ENCODE measurements around the gene NR2E1. TPM values are rescaled to one million over a fixed set of nuclear protein-coding genes. Genes with fewer than 3 reads are reported as not detected.
A peak's percentile ranks its signal among the peaks of the same experiment; 100 is the strongest.

Gene NR2E1
- total RNA-seq, 6 donors from 2014 or later = not detected

GRCh38 chr6:108203189-108204112 is 37.6 kb downstream of the NR2E1 start:
- WGBS, 2 donors = 83% methylated on average over 14 of the region's 14 CpGs
- no peak overlapping the region for H3K27ac ChIP-seq
- ATAC-seq (ENCODE audit: low FRiP score in 2 of 2) = no peak
- H3K9me3 ChIP-seq = no peaks in the 10 kb centered on the region
- no peak for DNase-seq
- H3K4me3 ChIP-seq = no peak overlapping the region
- no peaks in the 10 kb centered on the region for H3K27me3 ChIP-seq
- peaks cover 0 to 5% (median 3%) of the 10 kb centered on the region in 4 donors for H3K36me3 ChIP-seq
- no peaks in the 10 kb centered on the region for H3K4me1 ChIP-seq
- no peak for TF ChIP-seq POLR2AphosphoS5 (IDR thresholded peaks at IDR 0.05)
- no peak for TF ChIP-seq CTCF (IDR thresholded peaks at IDR 0.05)
- no peak for TF ChIP-seq POLR2A (IDR thresholded peaks at IDR 0.05)
- TF ChIP-seq EP300 (IDR thresholded peaks at IDR 0.05) = no peak

- peaks cover 0 to 12% (median 3%) of the 10 kb centered on the region in 4 donors for H3K4me1 ChIP-seq
- DNase-seq = no peak
- WGBS, 2 donors = 94 to 97% methylated on average over 4 of the region's 4 CpGs
- H3K9me3 ChIP-seq = no peaks in the 10 kb centered on the region
- no peak overlapping the region for H3K27ac ChIP-seq
- ATAC-seq (ENCODE audit: low FRiP score in 2 of 2) = no peak
- H3K27me3 ChIP-seq = no peaks in the 10 kb centered on the region
- H3K4me3 ChIP-seq = no peak overlapping the region
- no peak for TF ChIP-seq CTCF (IDR thresholded peaks at IDR 0.05)
- TF ChIP-seq EP300 (IDR thresholded peaks at IDR 0.05) = no peak
- TF ChIP-seq POLR2AphosphoS5 (IDR thresholded peaks at IDR 0.05) = no peak
- no peak for TF ChIP-seq POLR2A (IDR thresholded peaks at IDR 0.05)
- peaks cover 0 to 25% (median 3%) of the 10 kb centered on the region in 4 donors for H3K36me3 ChIP-seq
These were observed 41.2 kb downstream of the NR2E1 start for GRCh38 chr6:108207013-108207412.

- TF ChIP-seq CTCF (IDR thresholded peaks at IDR 0.05) (no peak), POLR2AphosphoS5 (IDR thresholded peaks at IDR 0.05) (no peak), POLR2A (IDR thresholded peaks at IDR 0.05) (no peak), EP300 (IDR thresholded peaks at IDR 0.05) (no peak)
- WGBS, 2 donors = 65 to 79% methylated on average over 5 of the region's 5 CpGs
- no peaks in the 10 kb centered on the region for H3K9me3 ChIP-seq
- ATAC-seq (ENCODE audit: low FRiP score in 2 of 2) (no peak), DNase-seq (no peak)
- no peak overlapping the region for H3K4me3 ChIP-seq
- H3K4me1 ChIP-seq = peaks cover 0 to 12% (median 3%) of the 10 kb centered on the region in 4 donors
- no peaks in the 10 kb centered on the region for H3K27me3 ChIP-seq
- peaks cover 0 to 42% (median 4%) of the 10 kb centered on the region in 4 donors for H3K36me3 ChIP-seq
- peak overlapping the region in 2 of 4 donors; percentile 29 to 49 for H3K27ac ChIP-seq
These were observed 43.9 kb downstream of the NR2E1 start for GRCh38 chr6:108209738-108210137.

DNA sequence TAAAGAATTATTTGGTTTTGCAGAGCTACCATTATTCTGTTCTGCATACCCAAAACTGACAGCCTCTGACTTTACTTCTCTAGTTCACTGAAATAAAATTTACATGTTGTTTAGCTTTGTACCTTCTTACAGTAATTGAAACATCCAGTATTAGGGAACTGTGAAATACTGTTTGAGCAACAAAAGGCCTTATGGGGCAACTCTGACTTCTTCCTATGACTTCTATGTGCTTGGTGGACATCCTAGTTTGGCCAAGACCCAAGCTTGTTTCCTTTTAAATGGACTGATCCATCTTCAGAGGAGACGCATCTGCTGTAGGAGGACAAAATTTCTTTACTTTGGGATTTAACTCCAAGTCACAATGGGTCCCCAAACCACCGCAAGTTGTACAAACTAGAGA is 44.7 kb downstream of the NR2E1 start:
- no peak for TF ChIP-seq EP300 (IDR thresholded peaks at IDR 0.05)
- no peak for TF ChIP-seq POLR2A (IDR thresholded peaks at IDR 0.05)
- no peak for TF ChIP-seq CTCF (IDR thresholded peaks at IDR 0.05)
- no peak for TF ChIP-seq POLR2AphosphoS5 (IDR thresholded peaks at IDR 0.05)
- peaks cover 0 to 46% (median 5%) of the 10 kb centered on the region in 4 donors for H3K36me3 ChIP-seq
- H3K4me3 ChIP-seq = no peak overlapping the region
- H3K4me1 ChIP-seq = peaks cover 0 to 12% (median 3%) of the 10 kb centered on the region in 4 donors
- DNase-seq (no peak), ATAC-seq (ENCODE audit: low FRiP score in 2 of 2) (no peak)
- H3K9me3 ChIP-seq = no peaks in the 10 kb centered on the region
- peak overlapping the region in 2 of 4 donors; percentile 29 to 49 for H3K27ac ChIP-seq
- WGBS, 2 donors = 85 to 93% methylated on average over 2 of the region's 2 CpGs
- H3K27me3 ChIP-seq = no peaks in the 10 kb centered on the region

Measured in upper lobe of left lung (tissue), 6 donors.